Right lung (tissue), 10 donors: Measurements from ENCODE around the gene ARHGAP25. TPM values are rescaled to one million over a fixed set of nuclear protein-coding genes. Genes with fewer than 3 reads are reported as not detected.

Experiments
- DNase-seq, 2 donors: peaks; one replicate each; pipeline ENCODE4 v3.0.0-alpha.2; 2013
- long read RNA-seq, 8 donors: transcript quantifications; one replicate each; lab custom pipeline, GENCODE V29; 2026
- polyA plus RNA-seq, 5 donors: library from polyadenylated mRNA; unstranded; fragments of 120-200 nt; gene quantifications; one replicate each; pipeline versions ENCODE4 v1.2.1 to v1.2.3, GENCODE V29; 2013; ENCODE audit warnings: inconsistent platforms in 1 of 5, low replicate concordance in 1 of 5; ENCODE audit not compliant: insufficient read length in 5 of 5, insufficient read depth in 1 of 5

The ARHGAP25 gene
- polyA plus RNA-seq = 1 to 10 TPM; 6.1 to 8.9 (median 6.9) TPM
- long read RNA-seq, donor 1, partial matches to known transcripts = 0 of 1 reads
- long read RNA-seq, donor 1, other reads (novel, unspliced or antisense) = 0 of 1 reads
- long read RNA-seq, donor 2, partial matches to known transcripts = 0 of 1 reads
- long read RNA-seq, donor 2, other reads (novel, unspliced or antisense) = 0 of 1 reads
- long read RNA-seq, donor 3, partial matches to known transcripts = 0 of 2 reads
- long read RNA-seq, donor 3, other reads (novel, unspliced or antisense) = 0 of 2 reads
- long read RNA-seq, donor 4 = 0 reads
- long read RNA-seq, donor 5, partial matches to known transcripts = 0 of 4 reads
- long read RNA-seq, donor 5, other reads (novel, unspliced or antisense) = 0 of 4 reads
- long read RNA-seq, donor 6, partial matches to known transcripts = 0 of 1 reads
- long read RNA-seq, donor 6, other reads (novel, unspliced or antisense) = 0 of 1 reads
- long read RNA-seq, donor 7, partial matches to known transcripts = 0 of 2 reads
- long read RNA-seq, donor 7, other reads (novel, unspliced or antisense) = 0 of 2 reads
- long read RNA-seq, donor 8 = 0 reads

- no peak for DNase-seq
These were observed at the start of gene ARHGAP25 for GRCh38 chr2:68734688-68735525. Gene ARHGAP25, plus strand, starts transcription at chr2:68734811. Its CDS starts 389 bp downstream, at chr2:68735200.

GRCh38 chr2:68686178-68686577 is 48.4 kb upstream of the ARHGAP25 start:
- no peak for DNase-seq

DNA sequence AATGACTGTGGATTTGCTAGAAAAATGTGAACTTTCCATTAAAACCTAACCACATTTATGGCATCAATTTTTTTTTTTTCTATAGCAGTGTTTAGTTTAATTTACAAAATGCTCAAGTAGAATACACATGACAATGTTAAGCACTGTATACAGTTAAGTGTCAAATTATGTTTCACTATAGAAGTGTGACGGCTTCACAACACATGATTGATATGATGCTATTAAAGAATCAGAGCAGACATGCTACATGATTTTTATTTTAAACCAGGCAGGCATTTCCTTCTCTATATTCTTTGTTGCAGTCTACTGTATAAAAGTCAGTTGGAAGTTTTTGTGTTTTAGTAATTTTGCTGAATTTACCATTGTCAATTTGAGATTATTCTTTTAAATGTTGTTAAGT is 47.6 kb upstream of the ARHGAP25 start:
- DNase-seq = no peak

DNA sequence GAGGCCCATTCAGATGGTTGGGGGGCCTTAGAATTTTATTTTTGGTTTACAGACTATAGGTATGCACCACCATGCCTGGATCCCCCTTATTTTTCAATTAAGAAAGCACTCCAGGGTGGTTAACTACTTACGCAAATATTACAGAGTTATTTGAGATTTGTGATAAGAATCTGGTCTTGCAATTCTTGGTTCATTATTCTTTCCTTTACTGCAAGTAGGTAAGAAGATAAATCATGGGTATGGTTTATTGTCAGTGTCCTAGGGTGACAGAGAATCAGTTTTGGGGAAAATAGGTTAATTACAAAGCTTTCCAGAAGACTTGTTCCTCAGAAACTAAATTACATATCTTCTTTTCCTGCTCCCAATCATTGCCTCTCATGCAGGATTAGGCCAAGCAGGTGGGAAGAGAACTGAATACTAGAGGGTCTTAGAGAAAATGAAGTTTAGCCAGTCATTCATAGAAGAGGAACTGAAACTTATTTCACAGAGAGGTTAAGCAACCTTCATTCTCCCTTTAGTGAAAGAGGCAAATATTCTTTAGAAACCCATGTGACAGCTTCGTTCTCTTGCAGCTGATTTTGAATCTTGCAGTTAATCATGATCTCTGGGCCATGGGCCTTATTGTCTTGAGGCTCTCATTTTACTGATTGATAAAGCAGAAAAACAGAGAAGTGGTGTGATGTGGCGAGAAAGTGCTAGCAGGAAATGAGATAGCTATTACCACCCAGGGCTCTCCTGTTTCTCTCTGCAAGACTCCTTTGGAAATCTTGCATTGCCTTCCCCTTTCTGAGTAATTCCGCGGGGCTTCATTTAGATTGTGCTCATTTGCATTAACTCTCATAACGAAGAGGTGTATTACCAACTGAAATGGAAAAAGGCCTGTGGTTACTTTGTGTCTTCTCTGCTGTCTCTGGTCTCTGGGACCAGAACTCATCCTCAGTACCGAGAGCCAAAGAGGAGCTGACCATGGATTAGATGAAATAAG is 44.8 kb upstream of the ARHGAP25 start:
- no peak for DNase-seq

DNA sequence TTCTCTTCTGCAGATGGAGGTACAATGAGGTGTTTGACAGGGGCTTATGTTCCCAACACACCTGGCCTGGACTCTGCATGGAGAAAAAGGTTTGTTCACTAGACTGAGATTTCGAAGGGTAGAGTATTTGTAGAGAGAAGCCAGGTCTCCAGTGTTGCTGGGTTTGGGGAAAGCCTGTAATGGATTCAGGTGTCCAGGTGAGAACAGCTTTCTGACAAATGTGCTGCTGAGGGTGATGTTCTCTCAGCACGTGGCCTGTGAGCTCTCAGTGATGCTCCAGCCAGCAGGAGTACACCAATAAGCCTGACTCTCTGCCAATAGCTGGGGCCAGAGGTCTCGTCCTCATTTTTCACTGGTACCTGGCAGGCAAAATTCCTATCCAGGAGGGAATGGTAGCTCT is 43.8 kb upstream of the ARHGAP25 start:
- no peak for DNase-seq

GRCh38 chr2:68692511-68692910 is 42.1 kb upstream of the ARHGAP25 start:
- DNase-seq = no peak

GRCh38 chr2:68693951-68694350 is 40.7 kb upstream of the ARHGAP25 start:
- DNase-seq = no peak

GRCh38 chr2:68695971-68696370 is 38.6 kb upstream of the ARHGAP25 start:
- DNase-seq = no peak

DNA sequence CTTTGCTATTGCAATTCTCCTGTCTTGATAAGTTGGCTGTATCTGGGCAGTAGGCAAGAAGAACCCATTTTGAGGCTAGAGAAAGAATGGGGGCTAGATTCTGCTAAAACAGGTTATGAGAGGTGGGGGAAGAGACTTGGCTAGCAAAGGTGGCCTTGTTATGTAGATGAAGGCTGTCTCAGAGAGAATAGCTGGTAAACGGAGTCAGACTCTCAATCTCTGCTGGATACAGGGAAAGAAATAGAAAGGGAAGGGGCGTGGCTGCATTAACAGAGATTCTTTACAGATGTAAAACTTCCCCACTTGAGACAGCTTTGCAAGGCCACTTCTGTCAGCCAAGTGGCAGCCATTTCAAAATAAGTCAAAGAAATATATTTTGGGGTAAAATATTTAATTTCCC is 38.1 kb upstream of the ARHGAP25 start:
- DNase-seq = no peak

GRCh38 chr2:68698567-68699377 is 35.8 kb upstream of the ARHGAP25 start:
- DNase-seq = no peak

GRCh38 chr2:68700560-68700959 is 34.1 kb upstream of the ARHGAP25 start:
- no peak for DNase-seq

- DNase-seq = no peak
These were observed 28.0 kb upstream of the ARHGAP25 start for GRCh38 chr2:68706637-68707036.

DNA sequence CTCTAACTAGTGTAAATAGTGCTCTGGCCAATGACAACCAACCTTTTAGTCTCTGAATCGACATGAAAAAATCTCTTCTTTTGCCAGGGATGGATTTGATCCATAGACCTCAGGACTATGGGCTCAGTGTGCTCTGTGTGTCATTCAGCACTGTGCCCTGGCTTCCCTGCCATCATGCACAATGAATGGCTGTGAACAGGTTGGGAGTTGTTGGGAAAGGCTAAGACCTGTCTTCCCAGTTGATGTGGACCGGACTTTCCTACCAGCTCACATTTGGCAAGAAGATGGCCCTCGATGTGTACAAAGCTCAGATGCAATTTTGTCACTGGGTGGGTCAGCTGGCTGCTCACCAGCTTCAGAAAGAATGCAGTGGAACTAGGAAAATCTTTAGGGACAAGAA is 26.0 kb upstream of the ARHGAP25 start:
- no peak for DNase-seq

DNA sequence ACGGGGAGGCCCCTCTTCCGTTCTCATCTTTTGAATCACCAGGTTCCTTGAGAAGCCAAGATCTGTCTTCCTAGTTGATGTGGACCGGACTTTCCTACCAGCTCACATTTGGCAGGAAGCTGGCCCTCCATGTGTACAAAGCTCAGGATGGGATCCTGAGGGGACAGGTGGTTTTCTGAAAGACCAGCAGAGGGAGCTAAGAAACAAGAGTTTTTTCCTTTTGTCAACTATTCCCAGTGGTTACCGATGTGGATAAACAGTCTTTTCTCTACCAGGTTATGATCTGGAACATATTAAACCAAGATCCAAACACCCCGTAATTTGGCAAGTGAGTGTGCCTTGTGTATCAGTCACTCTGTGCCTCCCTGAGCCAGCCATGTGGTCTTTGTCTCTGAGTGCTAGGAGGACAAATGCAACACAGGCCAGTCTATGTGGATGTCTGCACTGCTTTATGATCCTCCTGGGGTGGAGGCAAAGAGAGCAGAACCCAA is 25.1 kb upstream of the ARHGAP25 start:
- DNase-seq = peak; percentile 17 to 25

- DNase-seq = no peak
These were observed 24.3 kb upstream of the ARHGAP25 start for GRCh38 chr2:68710336-68710735.

DNA sequence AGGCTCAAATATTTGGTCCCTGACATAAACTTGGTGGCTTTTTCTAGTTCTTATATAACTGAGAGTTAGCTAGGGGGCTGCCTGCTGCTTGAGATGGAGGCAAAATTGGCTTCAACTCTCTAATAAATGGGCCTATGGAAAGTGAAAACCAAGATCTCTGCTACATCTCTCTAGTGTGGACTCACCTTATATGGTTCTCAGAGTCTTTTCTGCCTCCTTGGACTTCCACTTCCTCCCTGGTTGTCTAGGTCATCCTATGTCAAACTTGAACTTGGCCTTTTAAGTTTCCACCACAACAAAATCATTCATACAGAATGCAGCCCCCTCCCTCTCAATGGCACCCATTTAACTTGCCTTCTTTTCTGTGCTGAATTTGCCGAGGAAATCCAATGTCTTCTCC is 23.9 kb upstream of the ARHGAP25 start:
- DNase-seq = no peak

DNA sequence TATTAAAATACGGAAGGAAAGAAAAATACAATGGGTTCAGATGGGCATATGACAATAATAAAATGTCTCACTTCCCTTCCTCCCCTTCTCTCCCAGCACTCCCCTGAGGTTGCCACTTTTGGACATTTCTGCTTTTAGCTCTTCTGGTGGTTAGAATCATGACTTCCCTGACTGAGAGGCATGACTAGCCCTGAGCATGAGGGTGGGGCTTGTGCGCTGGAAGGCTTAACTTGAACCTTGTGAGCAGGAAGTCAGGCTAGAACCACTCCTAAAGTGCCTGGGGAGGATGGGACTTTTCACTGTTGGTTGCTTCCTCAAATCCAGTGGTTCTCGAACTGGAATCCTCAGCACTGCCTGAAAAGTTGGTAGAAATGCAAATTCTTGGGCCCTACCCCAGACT is 19.7 kb upstream of the ARHGAP25 start:
- DNase-seq = no peak

DNA sequence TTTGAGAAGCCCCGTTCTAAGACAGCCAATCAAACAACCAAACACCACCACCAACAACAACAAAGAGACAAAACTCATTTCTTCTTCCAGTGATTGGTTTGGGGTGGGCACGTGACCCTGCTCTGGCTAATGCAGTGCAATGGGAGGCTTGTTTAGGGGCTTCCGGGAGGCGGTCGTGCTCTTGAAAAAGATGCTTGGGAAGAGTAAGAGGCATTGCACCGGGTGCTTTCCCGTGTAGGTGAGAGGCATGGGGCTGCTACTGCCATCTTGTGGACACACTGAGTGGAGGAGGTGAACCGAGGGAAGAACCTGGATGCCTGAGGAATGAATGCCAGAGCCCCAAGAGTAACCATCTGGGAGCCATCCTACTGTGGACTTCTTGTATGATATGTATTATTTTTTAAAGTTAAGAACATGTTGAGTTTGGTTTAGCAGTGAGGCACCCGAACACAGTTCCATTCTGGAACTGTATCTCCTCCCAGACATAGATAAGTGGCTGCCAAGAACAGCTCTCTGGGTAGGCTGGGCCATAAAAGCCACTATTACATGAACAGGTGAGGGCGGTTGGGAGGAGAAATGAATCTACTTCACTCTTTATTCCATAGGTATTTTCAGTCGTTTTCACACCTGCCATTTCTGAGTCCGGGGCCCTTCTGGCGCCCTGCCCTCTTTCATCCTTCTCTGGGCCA is 19.1 kb upstream of the ARHGAP25 start:
- no peak for DNase-seq

GRCh38 chr2:68716604-68717304 is 17.9 kb upstream of the ARHGAP25 start:
- no peak for DNase-seq
